Activated gamma-delta T cell (primary cell): ENCODE measurements around the gene LY6G6C.

Experiments used
- DNase-seq: peaks from one replicate; lab custom pipeline; 2025; lab: John Stamatoyannopoulos, UW

LY6G6C gene

GRCh38 chr6:31706599-31706998 lies 14.9 kb downstream of the LY6G6C start, which contains the start of gene LY6G6F:
TSS of gene LY6G6F (plus strand) at chr6:31706866. CDS start at chr6:31706907, 41 bp downstream.
- no peak for DNase-seq

- no peak for DNase-seq
Observed at GRCh38 chr6:31705931-31706330, 15.6 kb downstream of the LY6G6C start.

GRCh38 chr6:31702819-31703716 lies 18.5 kb downstream of the LY6G6C start, which contains the start of gene ABHD16A:
TSS of gene ABHD16A (minus strand) at chr6:31703324. CDS start at chr6:31703281, 43 bp downstream.
- peak; percentile 89 for DNase-seq

- DNase-seq: no peak
Observed at GRCh38 chr6:31702405-31702818, 19.1 kb downstream of the LY6G6C start.

- DNase-seq: no peak
Observed at GRCh38 chr6:31701666-31702404, 19.7 kb downstream of the LY6G6C start.

GRCh38 chr6:31700740-31701401 lies 20.7 kb downstream of the LY6G6C start:
- DNase-seq: no peak

GRCh38 chr6:31697555-31697954 lies 24.0 kb downstream of the LY6G6C start:
- DNase-seq: no peak

GRCh38 chr6:31693535-31693934 lies 28.0 kb downstream of the LY6G6C start:
- DNase-seq: no peak

GRCh38 chr6:31692886-31693285 lies 28.7 kb downstream of the LY6G6C start:
- DNase-seq: no peak

- DNase-seq: no peak
Observed at GRCh38 chr6:31692353-31692752, 29.2 kb downstream of the LY6G6C start.

- DNase-seq: no peak
Observed at GRCh38 chr6:31691564-31692108, 29.9 kb downstream of the LY6G6C start.

GRCh38 chr6:31691078-31691463 lies 30.5 kb downstream of the LY6G6C start:
- no peak for DNase-seq

- no peak for DNase-seq
Observed at GRCh38 chr6:31690231-31691077, 31.1 kb downstream of the LY6G6C start.

- no peak for DNase-seq
Observed at GRCh38 chr6:31689249-31690110, 32.1 kb downstream of the LY6G6C start.

- DNase-seq: no peak
Observed at GRCh38 chr6:31687860-31688693, 33.5 kb downstream of the LY6G6C start.

GRCh38 chr6:31687321-31687720 lies 34.2 kb downstream of the LY6G6C start:
- no peak for DNase-seq

GRCh38 chr6:31686483-31686882 lies 35.1 kb downstream of the LY6G6C start:
- DNase-seq: no peak

GRCh38 chr6:31683591-31683990 lies 38.0 kb downstream of the LY6G6C start:
- no peak for DNase-seq

- DNase-seq: no peak
Observed at GRCh38 chr6:31681135-31681671, 40.3 kb downstream of the LY6G6C start.
